ENCODE data around the gene GPC6.

The GPC6 gene

GRCh38 chr13:93386116-93386515, 159.5 kb downstream of the GPC6 start:
- no peak for FAIRE-seq

GRCh38 chr13:93388701-93389100, 162.1 kb downstream of the GPC6 start:
- no peak for FAIRE-seq

GRCh38 chr13:93397619-93398018, 171.0 kb downstream of the GPC6 start:
- FAIRE-seq = no peak

- FAIRE-seq = no peak
These were observed 171.8 kb downstream of the GPC6 start for GRCh38 chr13:93398167-93399035.

GRCh38 chr13:93399212-93399611, 172.6 kb downstream of the GPC6 start:
- FAIRE-seq = no peak

- FAIRE-seq = no peak
These were observed 179.5 kb downstream of the GPC6 start for GRCh38 chr13:93406136-93406535.

- FAIRE-seq = no peak
These were observed 180.9 kb downstream of the GPC6 start for GRCh38 chr13:93407551-93407950.

- no peak for FAIRE-seq
These were observed 182.4 kb downstream of the GPC6 start for GRCh38 chr13:93409001-93409400.

GRCh38 chr13:93409816-93410215, 183.2 kb downstream of the GPC6 start:
- no peak for FAIRE-seq

- no peak for FAIRE-seq
These were observed 184.6 kb downstream of the GPC6 start for GRCh38 chr13:93411186-93411680.

GRCh38 chr13:93412676-93413075, 186.1 kb downstream of the GPC6 start:
- FAIRE-seq = no peak

GRCh38 chr13:93413972-93414717, 187.5 kb downstream of the GPC6 start:
- no peak for FAIRE-seq

- FAIRE-seq = no peak
These were observed 190.2 kb downstream of the GPC6 start for GRCh38 chr13:93416736-93417355.

GRCh38 chr13:93418398-93418797, 191.8 kb downstream of the GPC6 start:
- FAIRE-seq = peak; percentile 23

GRCh38 chr13:93420206-93420605, 193.6 kb downstream of the GPC6 start:
- FAIRE-seq = no peak

- no peak for FAIRE-seq
These were observed 194.3 kb downstream of the GPC6 start for GRCh38 chr13:93420887-93421286.

GRCh38 chr13:93422980-93423543, 196.5 kb downstream of the GPC6 start:
- no peak for FAIRE-seq

GRCh38 chr13:93425411-93425810, 198.8 kb downstream of the GPC6 start:
- no peak for FAIRE-seq

- FAIRE-seq = no peak
These were observed 203.8 kb downstream of the GPC6 start for GRCh38 chr13:93430381-93430780.

GRCh38 chr13:93435651-93436050, 209.0 kb downstream of the GPC6 start:
- no peak for FAIRE-seq

- FAIRE-seq = no peak
These were observed 210.5 kb downstream of the GPC6 start for GRCh38 chr13:93437081-93437480.

GRCh38 chr13:93446238-93446637, 219.6 kb downstream of the GPC6 start:
- FAIRE-seq = no peak

GRCh38 chr13:93450191-93450621, 223.6 kb downstream of the GPC6 start:
- peak; percentile 99 for FAIRE-seq
